Ectodermal cell (in vitro differentiated cells): ENCODE results near the gene DGKI.

Source experiments
- H3K27ac ChIP-seq: 2 replicates; pipeline ENCODE4 v1.7.0; 2013; ENCODE audit warnings: mild to moderate bottlenecking, low read depth, low read length; ENCODE audit not compliant: insufficient read depth, poor library complexity, severe bottlenecking
- H3K27me3 ChIP-seq: 2 replicates; pipeline ENCODE4 v1.7.0; 2013; ENCODE audit warnings: mild to moderate bottlenecking, low read length; ENCODE audit not compliant: insufficient read depth, control insufficient read depth, poor library complexity, severe bottlenecking
- H3K36me3 ChIP-seq: one replicate; pipeline ENCODE4 v1.7.0; 2013; ENCODE audit warnings: low read length; ENCODE audit not compliant: control insufficient read depth, insufficient read depth
- H3K4me1 ChIP-seq: one replicate; pipeline ENCODE4 v1.7.0; 2013; ENCODE audit warnings: low read length; ENCODE audit not compliant: control insufficient read depth, insufficient read depth
- H3K4me3 ChIP-seq: 2 replicates; pipeline ENCODE4 v1.7.0; 2013; ENCODE audit warnings: low read depth, low read length, control low read depth; ENCODE audit not compliant: insufficient read depth
- H3K9me3 ChIP-seq: 2 replicates; pipeline ENCODE4 v1.7.0; 2013; ENCODE audit warnings: mild to moderate bottlenecking, low read length, moderate library complexity; ENCODE audit not compliant: control insufficient read depth
- WGBS, 2 experiments: methylation state at CpG; one replicate each; pipeline ENCODE4 v1.1.7; 2013; ENCODE audit warnings: missing lambda C conversion rate in 2 of 2; 5-methylcytosine and 5-hydroxymethylcytosine counted together

Gene DGKI

GRCh38 chr7:137403353-137403695 lies 443.4 kb downstream of the DGKI start:
- Histone ChIP-seq H3K4me1 (peaks cover 41% of the 10 kb centered on the region), H3K4me3 (no peak overlapping the region), H3K9me3 (no peaks in the 10 kb centered on the region), H3K27ac (peak overlapping the region; percentile 89), H3K27me3 (no peaks in the 10 kb centered on the region), H3K36me3 (no peaks in the 10 kb centered on the region)
- WGBS, 2 experiments: 10 to 14% methylated on average over 2 of the region's 2 CpGs

GRCh38 chr7:137402536-137403352 lies 444.0 kb downstream of the DGKI start:
- no peaks in the 10 kb centered on the region for H3K9me3 ChIP-seq
- 4% methylated on average over 9 to 10 of the region's 10 CpGs for WGBS, 2 experiments

GRCh38 chr7:137399827-137400823 lies 446.6 kb downstream of the DGKI start:
- H3K27ac ChIP-seq: no peak overlapping the region
- H3K36me3 ChIP-seq: no peaks in the 10 kb centered on the region
- no peaks in the 10 kb centered on the region for H3K9me3 ChIP-seq
- H3K27me3 ChIP-seq: no peaks in the 10 kb centered on the region
- H3K4me1 ChIP-seq: peaks cover 41% of the 10 kb centered on the region
- 80 to 81% methylated on average over 7 of the region's 7 CpGs for WGBS, 2 experiments
- no peak overlapping the region for H3K4me3 ChIP-seq

More at GRCh38 chr7:137402536-137403352, 444.0 kb downstream of the DGKI start:
- Histone ChIP-seq H3K36me3 (no peaks in the 10 kb centered on the region), H3K4me1 (peaks cover 41% of the 10 kb centered on the region), H3K27ac (peak overlapping the region; percentile 89), H3K4me3 (no peak overlapping the region), H3K27me3 (no peaks in the 10 kb centered on the region)

GRCh38 chr7:137396051-137396450 lies 450.7 kb downstream of the DGKI start:
- Histone ChIP-seq H3K4me3 (no peak overlapping the region), H3K9me3 (no peaks in the 10 kb centered on the region), H3K27ac (no peak overlapping the region), H3K4me1 (peaks cover 9% of the 10 kb centered on the region), H3K27me3 (no peaks in the 10 kb centered on the region), H3K36me3 (no peaks in the 10 kb centered on the region)
- 92 to 93% methylated on average over 4 of the region's 4 CpGs for WGBS, 2 experiments

- H3K4me3 ChIP-seq: no peak overlapping the region
- H3K9me3 ChIP-seq: no peaks in the 10 kb centered on the region
- H3K27ac ChIP-seq: no peak overlapping the region
- H3K27me3 ChIP-seq: no peaks in the 10 kb centered on the region
- 97 to 98% methylated on average over 9 of the region's 9 CpGs for WGBS, 2 experiments
- peaks cover 2% of the 10 kb centered on the region for H3K4me1 ChIP-seq
- H3K36me3 ChIP-seq: no peaks in the 10 kb centered on the region
Observed at GRCh38 chr7:137395420-137395819, 451.4 kb downstream of the DGKI start.

- H3K4me1 ChIP-seq: no peaks in the 10 kb centered on the region
- no peaks in the 10 kb centered on the region for H3K27me3 ChIP-seq
- H3K36me3 ChIP-seq: no peaks in the 10 kb centered on the region
- H3K4me3 ChIP-seq: no peak overlapping the region
- H3K27ac ChIP-seq: no peak overlapping the region
- H3K9me3 ChIP-seq: no peaks in the 10 kb centered on the region
Observed at GRCh38 chr7:137393570-137393969, 453.2 kb downstream of the DGKI start.

- H3K36me3 ChIP-seq: no peaks in the 10 kb centered on the region
- no peaks in the 10 kb centered on the region for H3K4me1 ChIP-seq
- 93 to 98% methylated on average over 1 of the region's 1 CpG for WGBS, 2 experiments
- H3K4me3 ChIP-seq: no peak overlapping the region
- H3K9me3 ChIP-seq: no peaks in the 10 kb centered on the region
- H3K27me3 ChIP-seq: no peaks in the 10 kb centered on the region
- H3K27ac ChIP-seq: no peak overlapping the region
Observed at GRCh38 chr7:137390076-137390475, 456.7 kb downstream of the DGKI start.

- no peak overlapping the region for H3K4me3 ChIP-seq
- no peaks in the 10 kb centered on the region for H3K27me3 ChIP-seq
- WGBS, 2 experiments: 86 to 100% methylated on average over 1 of the region's 1 CpG
Observed at GRCh38 chr7:137388916-137389315, 457.9 kb downstream of the DGKI start.

GRCh38 chr7:137386966-137387365 lies 459.8 kb downstream of the DGKI start:
- 75% methylated on average over 1 of the region's 1 CpG; no CpG with 5 or more reads in 1 of the 2 experiments for whole genome bisulfite sequencing, 2 experiments
- Histone ChIP-seq H3K36me3 (no peaks in the 10 kb centered on the region), H3K4me1 (no peaks in the 10 kb centered on the region), H3K9me3 (no peaks in the 10 kb centered on the region), H3K27me3 (no peaks in the 10 kb centered on the region), H3K4me3 (no peak overlapping the region), H3K27ac (no peak overlapping the region)

More at GRCh38 chr7:137388916-137389315, 457.9 kb downstream of the DGKI start:
- H3K36me3 ChIP-seq: no peaks in the 10 kb centered on the region
- no peak overlapping the region for H3K27ac ChIP-seq
- H3K4me1 ChIP-seq: no peaks in the 10 kb centered on the region
- H3K9me3 ChIP-seq: no peaks in the 10 kb centered on the region

- no peak overlapping the region for H3K4me3 ChIP-seq
- no CpG with 5 or more reads among the region's 1 CpG for WGBS, 2 experiments
- no peaks in the 10 kb centered on the region for H3K36me3 ChIP-seq
- no peaks in the 10 kb centered on the region for H3K9me3 ChIP-seq
- no peaks in the 10 kb centered on the region for H3K27me3 ChIP-seq
- no peaks in the 10 kb centered on the region for H3K4me1 ChIP-seq
- H3K27ac ChIP-seq: no peak overlapping the region
Observed at GRCh38 chr7:137381045-137381444, 465.7 kb downstream of the DGKI start.
